Spinal cord (tissue), 10 donors: ENCODE data around the gene CYP8B1. TPM values are rescaled to one million over a fixed set of nuclear protein-coding genes. Genes with fewer than 3 reads are reported as not detected.

Experiments
- DNase-seq, 6 donors: peaks; one replicate each; pipeline versions ENCODE4 v3.0.0 to v3.0.0-alpha.2; 2013 to 2015; ENCODE audit warnings: low spot score in 6 of 6, low read depth in 4 of 6
- H3K27ac ChIP-seq: one replicate; pipeline ENCODE4 v1.5.1; 2013; ENCODE audit warnings: low read depth, low read length, control low read depth
- H3K27me3 ChIP-seq: one replicate; pipeline ENCODE4 v1.6.1; 2013; ENCODE audit warnings: low read length; ENCODE audit not compliant: control insufficient read depth, insufficient read depth
- H3K36me3 ChIP-seq: one replicate; pipeline ENCODE4 v1.6.1; 2013; ENCODE audit warnings: low read length; ENCODE audit not compliant: control insufficient read depth, insufficient read depth
- H3K4me1 ChIP-seq: one replicate; pipeline ENCODE4 v1.6.1; 2013; ENCODE audit warnings: low read length; ENCODE audit not compliant: control insufficient read depth, insufficient read depth
- H3K4me3 ChIP-seq: one replicate; pipeline ENCODE4 v1.5.1; 2013; ENCODE audit warnings: low read depth, low read length, control low read depth
- H3K9me3 ChIP-seq: one replicate; pipeline ENCODE4 v1.6.1; 2013; ENCODE audit warnings: low read length; ENCODE audit not compliant: control insufficient read depth, insufficient read depth
- WGBS: methylation state at CpG from one replicate; pipeline ENCODE4 v1.1.5; 2013; ENCODE audit warnings: missing lambda C conversion rate; ENCODE audit not compliant: insufficient coverage; 5-methylcytosine and 5-hydroxymethylcytosine counted together
- polyA plus RNA-seq, 2 donors: library from polyadenylated mRNA; unstranded; fragments of 120-200 nt; gene quantifications; one replicate each; pipeline ENCODE4 v1.2.1, GENCODE V29; 2013; ENCODE audit not compliant: insufficient read length in 2 of 2
- total RNA-seq, 2 donors: library from RNA; depleted of rRNA in 1 of 2; stranded (reverse); fragments of 120-200 nt in 1 of 2; fragments of >200 nt in 1 of 2; gene quantifications; one replicate each; pipeline versions ENCODE4 v1.2.3 to v1.2.4, GENCODE V29; 2013 to 2014
- donor health status: healthy.

CYP8B1 gene
- total and polyA plus RNA-seq, 4 donors: 0.08 to 0.09 TPM; not detected in 2

DNA sequence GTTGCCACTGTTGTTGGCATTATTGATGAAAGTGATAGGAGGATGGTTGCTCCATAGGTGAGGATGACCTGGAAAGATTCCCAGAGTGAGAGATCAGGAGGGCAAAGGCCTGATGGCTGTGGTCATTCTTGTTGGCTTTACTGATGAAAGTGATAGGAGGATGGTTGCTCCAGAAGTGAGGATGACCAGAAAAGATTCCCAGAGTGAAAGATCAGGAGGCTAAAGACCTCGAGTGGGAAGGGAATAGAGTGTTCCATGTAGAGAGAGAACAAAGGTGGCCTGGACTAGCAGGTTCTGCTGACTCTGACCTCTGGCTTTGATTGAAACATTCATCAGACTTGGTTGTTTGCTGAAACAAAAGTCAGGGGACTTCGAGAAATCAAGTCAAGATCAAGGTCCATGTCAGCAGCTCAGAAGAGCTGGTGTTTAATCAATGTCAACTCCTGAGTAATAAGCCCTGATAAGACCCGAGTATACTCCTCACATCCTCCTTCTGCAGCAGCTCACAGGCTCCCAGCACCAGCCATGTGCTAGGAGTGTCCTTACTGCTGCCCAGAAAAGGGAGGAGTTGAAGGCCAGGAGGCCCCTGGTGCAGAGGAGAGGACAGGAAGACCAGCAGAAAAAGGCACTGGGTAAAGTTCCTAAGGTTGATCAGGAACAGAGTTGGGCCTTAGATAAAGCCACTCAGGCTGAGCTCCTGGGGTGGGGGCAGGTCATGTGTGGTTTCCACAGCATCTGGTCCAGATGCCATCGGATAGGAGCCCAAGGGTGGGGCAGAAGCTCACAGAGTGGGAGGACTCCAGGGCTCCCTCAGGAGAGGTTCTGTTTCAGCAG, 19.9 kb downstream of the CYP8B1 start:
- Histone ChIP-seq H3K27ac (no peak overlapping the region), H3K4me3 (no peak overlapping the region), H3K36me3 (no peaks in the 10 kb centered on the region), H3K4me1 (no peaks in the 10 kb centered on the region), H3K9me3 (no peaks in the 10 kb centered on the region), H3K27me3 (no peaks in the 10 kb centered on the region)
- 85% methylated on average over 3 of the region's 4 CpGs for WGBS
- DNase-seq: no peak

DNA sequence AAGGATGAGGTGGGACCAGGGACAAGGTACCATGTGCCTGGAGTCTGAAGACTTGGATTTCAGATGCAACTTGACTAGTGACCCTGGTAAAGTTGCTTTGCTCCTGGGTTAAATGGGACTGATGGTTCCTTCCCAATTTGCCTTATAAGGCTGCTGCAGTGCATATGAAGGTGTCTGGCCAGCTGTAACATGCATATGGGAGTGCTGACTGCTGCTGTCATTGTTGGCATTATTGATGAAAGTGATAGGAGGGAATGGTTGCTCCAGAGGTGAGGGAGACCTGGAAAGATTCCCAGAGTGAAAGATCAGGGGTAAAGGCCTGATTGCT, 20.5 kb downstream of the CYP8B1 start:
- H3K4me3 ChIP-seq: no peak overlapping the region
- H3K36me3 ChIP-seq: no peaks in the 10 kb centered on the region

DNA sequence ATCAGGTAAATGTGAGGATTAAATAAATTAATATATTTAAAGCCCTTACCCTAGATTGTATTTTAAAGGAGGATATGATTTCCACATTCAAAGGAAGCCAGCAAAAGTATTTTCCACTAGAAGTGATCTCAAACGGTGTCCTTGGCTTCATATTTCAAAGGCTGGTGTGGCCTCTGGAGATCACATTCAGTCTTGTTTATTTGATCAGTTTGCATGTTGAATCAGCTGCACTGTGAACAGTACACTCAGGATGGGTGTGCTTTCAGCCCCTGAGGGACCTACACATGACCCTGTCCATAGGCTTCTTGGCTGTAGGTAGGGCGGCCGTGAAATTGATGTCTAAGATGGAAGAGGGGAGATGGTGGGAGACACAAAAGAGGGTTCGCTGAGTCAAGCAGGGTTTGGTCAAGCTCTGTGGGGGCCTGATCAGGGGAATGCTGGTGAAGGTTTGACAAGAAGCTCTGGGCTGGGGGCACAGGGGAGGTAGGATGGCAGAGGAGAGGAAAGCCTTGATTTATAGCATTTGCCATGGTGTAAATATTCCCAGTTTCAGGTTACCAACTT, 21.9 kb downstream of the CYP8B1 start:
- no peaks in the 10 kb centered on the region for H3K36me3 ChIP-seq
- no peak overlapping the region for H3K4me3 ChIP-seq
- WGBS: 67% methylated on average over 4 of the region's 4 CpGs
- peak in 1 of 6 donors; percentile 25 for DNase-seq
- H3K27me3 ChIP-seq: no peaks in the 10 kb centered on the region
- no peaks in the 10 kb centered on the region for H3K4me1 ChIP-seq
- H3K9me3 ChIP-seq: no peaks in the 10 kb centered on the region
- H3K27ac ChIP-seq: no peak overlapping the region

More for the DNA sequence above, 20.5 kb downstream of the CYP8B1 start:
- Histone ChIP-seq H3K4me1 (no peaks in the 10 kb centered on the region), H3K27me3 (no peaks in the 10 kb centered on the region), H3K9me3 (no peaks in the 10 kb centered on the region), H3K27ac (no peak overlapping the region)
- DNase-seq: no peak

DNA sequence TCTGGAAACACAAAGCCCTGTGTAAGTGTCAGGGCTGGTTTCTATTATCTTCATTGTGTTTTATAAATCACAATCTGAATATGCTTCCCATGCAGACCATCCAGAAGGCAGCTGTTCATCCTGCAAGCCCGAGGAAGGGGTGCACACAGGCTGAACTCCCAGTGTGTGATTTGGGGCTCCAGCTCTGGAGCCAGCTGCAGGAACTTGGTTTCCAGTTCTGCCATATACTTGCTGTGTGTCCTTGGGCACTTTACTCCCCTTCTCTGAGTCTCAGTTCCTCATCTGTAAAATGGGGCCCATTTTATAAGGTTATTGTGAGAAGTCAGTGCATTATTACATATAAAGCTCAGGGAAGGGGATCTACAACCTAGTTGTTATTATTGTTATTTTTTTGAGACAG, 22.6 kb downstream of the CYP8B1 start:
- no peak for DNase-seq
- no peaks in the 10 kb centered on the region for H3K27me3 ChIP-seq
- no peak overlapping the region for H3K4me3 ChIP-seq
- no peaks in the 10 kb centered on the region for H3K4me1 ChIP-seq
- peak overlapping the region; percentile 10 for H3K27ac ChIP-seq
- no peaks in the 10 kb centered on the region for H3K9me3 ChIP-seq
- WGBS: 42% methylated on average over 1 of the region's 1 CpG
- no peaks in the 10 kb centered on the region for H3K36me3 ChIP-seq

DNA sequence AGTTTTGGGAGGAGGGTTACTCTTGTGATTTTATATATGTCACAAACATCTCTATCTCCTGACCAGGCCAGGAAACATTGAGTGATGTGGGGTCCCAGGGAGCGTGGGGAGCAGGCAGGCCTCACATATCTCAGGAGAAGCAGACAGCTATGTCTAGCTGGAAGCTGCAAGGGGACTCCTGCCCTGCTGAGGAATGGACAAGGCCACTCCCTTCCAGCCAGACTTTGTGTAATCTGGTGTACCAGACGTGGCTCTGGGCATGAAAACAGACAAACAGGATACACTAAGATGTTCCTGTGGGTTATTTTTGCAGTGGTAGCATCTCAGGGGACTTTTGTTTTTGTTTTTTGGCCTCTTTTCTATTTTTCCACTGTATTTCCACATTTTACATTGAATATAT, 23.2 kb downstream of the CYP8B1 start:
- WGBS: 100% methylated on average over 1 of the region's 2 CpGs
- H3K4me3 ChIP-seq: no peak overlapping the region
- H3K4me1 ChIP-seq: no peaks in the 10 kb centered on the region
- H3K36me3 ChIP-seq: no peaks in the 10 kb centered on the region
- H3K9me3 ChIP-seq: no peaks in the 10 kb centered on the region
- peak in 1 of 6 donors; percentile 18 for DNase-seq
- no peak overlapping the region for H3K27ac ChIP-seq
- no peaks in the 10 kb centered on the region for H3K27me3 ChIP-seq

DNA sequence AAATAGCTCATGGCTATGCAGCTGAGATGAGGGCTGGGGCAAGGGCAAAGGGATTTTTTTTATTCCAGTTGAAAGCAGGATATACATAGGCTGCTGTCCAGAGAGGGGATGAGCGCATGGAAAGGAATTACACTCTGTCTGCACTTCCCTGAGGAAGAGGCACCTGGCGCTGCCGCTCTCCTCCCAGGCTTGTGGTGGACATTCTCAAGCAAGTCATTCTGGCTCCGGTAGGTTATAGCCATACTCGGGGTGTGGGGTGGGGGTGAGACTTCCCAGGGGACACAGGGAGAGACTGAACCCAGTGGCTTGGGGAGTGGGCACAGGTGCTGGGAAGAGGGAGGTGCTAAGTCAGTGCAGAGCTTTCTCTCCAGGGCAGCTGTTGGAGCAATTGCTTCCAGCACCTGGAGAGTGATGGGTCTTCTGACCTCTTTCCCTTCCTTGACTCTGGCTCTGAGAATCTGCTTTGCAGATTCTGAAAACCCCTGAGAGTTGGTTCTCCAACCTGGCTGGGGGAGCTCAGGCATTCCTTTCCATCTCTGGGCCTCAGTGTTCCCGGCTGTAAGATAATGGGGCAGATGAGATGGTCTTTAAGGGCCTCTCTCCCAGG, 24.3 kb downstream of the CYP8B1 start:
- Histone ChIP-seq H3K4me3 (no peak overlapping the region), H3K27ac (peak overlapping the region; percentile 16), H3K4me1 (no peaks in the 10 kb centered on the region), H3K9me3 (no peaks in the 10 kb centered on the region), H3K27me3 (no peaks in the 10 kb centered on the region), H3K36me3 (no peaks in the 10 kb centered on the region)
- WGBS: 90% methylated on average over 5 of the region's 6 CpGs
- no peak for DNase-seq

DNA sequence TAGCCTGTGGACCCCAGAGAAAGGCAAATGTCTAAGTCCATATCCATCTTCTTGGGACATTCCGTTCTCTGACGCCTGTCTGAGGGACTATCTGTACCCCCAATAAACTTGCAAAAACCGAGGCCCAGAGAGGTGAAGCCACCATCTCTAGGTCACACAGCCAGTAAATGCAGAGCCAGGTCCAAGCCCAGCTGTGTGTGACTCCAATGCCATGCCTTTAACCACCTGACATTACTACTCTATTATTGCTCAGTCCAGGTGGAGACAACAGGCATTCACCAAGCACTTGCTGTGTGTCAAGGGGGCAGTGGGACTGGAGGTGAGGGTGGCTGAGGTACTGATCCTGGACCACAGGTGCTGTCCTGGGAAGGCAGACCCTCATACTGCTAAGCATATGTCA, 25.4 kb downstream of the CYP8B1 start:
- H3K36me3 ChIP-seq: no peaks in the 10 kb centered on the region
- 92% methylated on average over 3 of the region's 3 CpGs for WGBS
- no peak overlapping the region for H3K4me3 ChIP-seq
- no peaks in the 10 kb centered on the region for H3K4me1 ChIP-seq
- DNase-seq: no peak
- H3K27me3 ChIP-seq: no peaks in the 10 kb centered on the region
- H3K9me3 ChIP-seq: no peaks in the 10 kb centered on the region
- H3K27ac ChIP-seq: no peak overlapping the region

DNA sequence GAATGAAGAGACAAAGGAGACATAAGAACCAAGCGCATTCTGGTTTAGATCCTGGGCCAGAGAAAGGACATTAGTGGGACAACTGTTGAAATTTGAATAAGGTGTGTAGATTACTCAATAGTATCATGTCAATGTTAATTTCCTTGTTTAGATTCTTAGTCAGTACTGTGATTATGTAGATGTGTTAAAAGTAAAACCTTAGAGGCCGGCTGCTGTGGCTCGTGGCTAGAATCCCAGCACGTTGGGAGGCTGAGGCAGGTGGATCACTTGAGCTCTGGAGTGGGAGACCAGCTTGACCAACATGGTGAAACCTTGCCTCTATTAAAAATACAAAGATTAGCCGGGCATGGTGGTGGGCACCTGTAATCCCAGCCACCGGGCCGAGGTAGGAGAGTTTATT, 26.7 kb downstream of the CYP8B1 start:
- no peak overlapping the region for H3K27ac ChIP-seq
- H3K36me3 ChIP-seq: no peaks in the 10 kb centered on the region
- H3K4me3 ChIP-seq: no peak overlapping the region
- no peaks in the 10 kb centered on the region for H3K4me1 ChIP-seq
- no peaks in the 10 kb centered on the region for H3K9me3 ChIP-seq
- WGBS: 100% methylated on average over 6 of the region's 7 CpGs
- no peaks in the 10 kb centered on the region for H3K27me3 ChIP-seq
- DNase-seq: no peak

DNA sequence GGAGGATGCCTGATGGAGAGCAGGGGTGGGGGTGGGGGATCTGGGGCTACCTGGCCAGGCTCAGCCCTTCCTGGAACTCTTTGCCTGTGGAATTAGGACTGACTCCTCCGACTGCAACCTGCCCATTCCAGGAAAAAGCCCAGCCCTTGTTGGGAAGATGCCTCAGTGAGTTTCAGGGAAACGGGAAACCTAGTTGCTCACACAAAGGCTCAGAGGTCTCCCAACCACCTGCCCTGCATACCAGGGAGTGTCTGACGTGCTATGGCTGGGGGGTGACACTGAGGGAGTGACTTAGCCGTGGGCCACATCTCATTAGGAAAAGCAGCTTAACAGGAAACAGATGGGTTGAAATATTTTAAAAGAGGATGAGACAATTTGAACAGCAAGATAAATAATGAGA, 27.9 kb downstream of the CYP8B1 start:
- no peak for DNase-seq
- Histone ChIP-seq H3K4me1 (no peaks in the 10 kb centered on the region), H3K27me3 (no peaks in the 10 kb centered on the region), H3K36me3 (no peaks in the 10 kb centered on the region), H3K27ac (no peak overlapping the region), H3K9me3 (no peaks in the 10 kb centered on the region), H3K4me3 (no peak overlapping the region)
- 79% methylated on average over 2 of the region's 4 CpGs for WGBS
